Activated T-cell treated with anti-CD3 and anti-CD28 coated beads, Interleukin-2, amount 50 U/mL, for 48 hours (primary cell): Measurements from ENCODE around the gene ARHGAP12.

Experiments
- DNase-seq, 2 experiments: peaks; one replicate each; pipeline ENCODE4 v3.0.0-alpha.2; 2020

The ARHGAP12 gene

DNA sequence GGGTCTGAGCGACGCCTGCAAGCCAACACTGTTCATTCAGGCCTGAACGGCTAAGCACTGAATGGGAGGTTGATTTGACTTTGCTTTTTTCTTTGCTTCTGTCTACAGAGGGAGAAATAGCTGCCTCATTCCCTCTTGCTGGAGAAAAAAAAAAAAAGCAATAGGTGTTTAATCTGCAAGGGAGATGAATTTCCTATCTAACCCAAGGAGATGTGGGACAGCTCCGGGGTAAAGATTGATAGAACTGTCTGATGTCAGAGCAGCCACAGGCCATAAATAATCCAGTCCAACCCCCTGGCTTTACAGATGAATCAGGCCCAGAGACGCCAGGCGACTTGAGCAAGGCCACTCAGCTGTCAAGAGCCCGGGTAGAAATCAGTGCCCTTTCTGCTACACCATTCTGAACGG, 168.0 kb downstream of the ARHGAP12 start:
- DNase-seq, result no peak

- peak; percentile 96 to 97 for DNase-seq
Observed at GRCh38 chr10:31759799-31760626, 168.6 kb downstream of the ARHGAP12 start.

DNA sequence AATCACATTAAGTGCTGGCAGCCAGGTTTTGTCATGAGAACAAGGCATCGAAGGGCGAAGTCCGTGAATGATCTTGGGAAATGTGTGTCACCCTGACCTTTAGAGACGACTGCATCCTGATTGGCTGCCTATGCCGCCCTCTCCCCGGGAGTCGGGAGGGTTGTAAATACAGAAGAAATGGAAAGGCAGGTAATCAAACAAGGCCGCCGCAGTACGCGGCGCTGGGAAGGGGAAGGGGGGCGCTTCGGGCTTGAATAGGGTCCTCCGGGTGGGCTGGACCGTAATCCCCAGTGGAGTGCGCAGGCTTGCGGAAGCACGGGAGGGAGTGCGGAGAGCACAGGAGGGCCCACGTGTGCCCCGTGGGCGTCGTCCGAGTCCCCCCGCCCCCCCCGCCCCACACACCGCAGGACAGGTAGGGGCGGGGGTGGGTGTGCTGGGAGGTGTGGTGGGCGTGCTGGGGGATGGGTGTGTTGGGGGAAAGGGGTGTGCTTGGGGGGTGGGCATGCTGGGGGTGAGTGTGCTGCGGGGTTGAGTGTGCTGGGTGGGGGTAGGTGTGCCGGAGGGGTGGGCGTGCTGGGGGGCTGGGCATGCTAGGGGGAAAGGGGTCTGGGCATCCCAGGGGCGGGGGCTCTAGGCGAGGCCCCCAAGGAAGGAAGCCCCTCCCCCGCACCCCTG, 169.4 kb downstream of the ARHGAP12 start:
- DNase-seq, result peak; percentile 77 to 81

- no peak for DNase-seq
Observed at GRCh38 chr10:31758495-31758894, 170.1 kb downstream of the ARHGAP12 start.

DNA sequence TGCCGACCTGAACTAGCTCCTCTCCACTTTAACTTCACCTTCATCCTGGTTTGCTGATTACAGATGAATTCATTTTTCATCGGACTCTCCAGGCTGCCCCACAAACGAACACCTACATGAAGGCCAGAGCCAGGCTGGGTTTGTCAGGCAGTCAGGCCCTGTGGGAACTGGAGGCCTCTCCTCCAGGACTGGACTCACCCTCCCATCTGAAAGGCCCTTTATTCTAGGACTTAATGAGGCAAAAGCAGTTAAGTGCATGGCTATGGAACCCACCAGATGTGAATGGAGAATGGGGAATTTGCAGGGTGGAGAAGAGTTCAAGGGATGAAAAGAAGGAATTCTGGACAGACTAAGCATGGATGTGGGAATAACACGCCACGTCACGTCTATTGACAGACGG, 170.8 kb downstream of the ARHGAP12 start:
- no peak for DNase-seq

DNA sequence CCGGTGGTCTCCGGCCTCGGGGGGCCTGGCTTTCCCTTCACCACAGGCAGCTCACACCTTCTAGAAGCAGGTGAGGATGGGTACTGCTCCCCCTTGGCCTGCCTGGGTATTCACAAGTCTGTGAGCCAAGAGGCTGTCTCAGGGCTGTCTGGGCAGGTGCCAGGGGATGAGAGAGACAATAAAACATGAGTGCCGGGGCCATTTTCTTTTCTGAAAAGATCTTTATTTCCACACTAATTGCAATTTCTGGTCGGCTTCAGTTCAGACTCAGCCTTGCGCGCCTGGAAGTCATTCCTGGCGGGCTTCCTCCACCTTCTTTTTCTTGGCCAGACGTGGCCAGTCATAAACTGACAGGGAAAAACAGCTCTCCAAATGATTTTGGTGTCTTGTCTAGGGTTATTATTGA, 171.2 kb downstream of the ARHGAP12 start:
- DNase-seq, result no peak

GRCh38 chr10:31756729-31757110, 171.9 kb downstream of the ARHGAP12 start:
- DNase-seq, result no peak

GRCh38 chr10:31756101-31756728, 172.4 kb downstream of the ARHGAP12 start:
- no peak for DNase-seq
